Measurements from ENCODE around the gene KLHDC10. TPM values are rescaled to one million over a fixed set of nuclear protein-coding genes. Genes with fewer than 3 reads are reported as not detected.

Gene KLHDC10
- total RNA-seq, 1 donor from 2014 or later = 15.6 TPM

DNA sequence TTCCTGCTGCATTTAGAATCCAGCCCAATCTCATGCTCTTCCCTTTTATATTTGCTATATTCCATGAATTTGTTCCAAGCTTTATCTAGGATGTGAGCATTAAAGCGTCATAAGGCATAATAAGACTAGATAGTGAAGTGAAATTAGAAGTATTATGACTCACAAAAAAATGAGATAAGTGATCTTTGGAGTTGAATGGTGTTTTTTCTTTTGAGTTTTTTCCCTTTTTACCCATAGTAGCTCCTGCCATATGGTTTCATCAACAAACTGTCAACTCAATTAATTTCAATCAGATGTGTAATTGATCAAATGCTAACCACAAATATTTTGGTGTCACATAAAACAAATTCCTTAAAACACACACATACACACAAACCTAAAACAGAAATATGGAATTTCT lies 17.0 kb downstream of the KLHDC10 start:
- TF ChIP-seq, protein P1, sequence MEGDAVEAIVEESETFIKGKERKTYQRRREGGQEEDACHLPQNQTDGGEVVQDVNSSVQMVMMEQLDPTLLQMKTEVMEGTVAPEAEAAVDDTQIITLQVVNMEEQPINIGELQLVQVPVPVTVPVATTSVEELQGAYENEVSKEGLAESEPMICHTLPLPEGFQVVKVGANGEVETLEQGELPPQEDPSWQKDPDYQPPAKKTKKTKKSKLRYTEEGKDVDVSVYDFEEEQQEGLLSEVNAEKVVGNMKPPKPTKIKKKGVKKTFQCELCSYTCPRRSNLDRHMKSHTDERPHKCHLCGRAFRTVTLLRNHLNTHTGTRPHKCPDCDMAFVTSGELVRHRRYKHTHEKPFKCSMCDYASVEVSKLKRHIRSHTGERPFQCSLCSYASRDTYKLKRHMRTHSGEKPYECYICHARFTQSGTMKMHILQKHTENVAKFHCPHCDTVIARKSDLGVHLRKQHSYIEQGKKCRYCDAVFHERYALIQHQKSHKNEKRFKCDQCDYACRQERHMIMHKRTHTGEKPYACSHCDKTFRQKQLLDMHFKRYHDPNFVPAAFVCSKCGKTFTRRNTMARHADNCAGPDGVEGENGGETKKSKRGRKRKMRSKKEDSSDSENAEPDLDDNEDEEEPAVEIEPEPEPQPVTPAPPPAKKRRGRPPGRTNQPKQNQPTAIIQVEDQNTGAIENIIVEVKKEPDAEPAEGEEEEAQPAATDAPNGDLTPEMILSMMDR (IDR thresholded peaks at IDR 0.05; ENCODE audit: insufficient read depth, low read length, poor library complexity, severe bottlenecking) = no peak
- Histone ChIP-seq H3K4me3 (ENCODE audit: low read depth, low read length) (no peak overlapping the region), H3K27me3 (ENCODE audit: control insufficient read depth, insufficient read depth, low read length) (no peaks in the 10 kb centered on the region), H3K36me3 (ENCODE audit: control insufficient read depth, insufficient read depth, low read length) (no peaks in the 10 kb centered on the region)
- DNase-seq (ENCODE audit: low read depth) = no peak

DNA sequence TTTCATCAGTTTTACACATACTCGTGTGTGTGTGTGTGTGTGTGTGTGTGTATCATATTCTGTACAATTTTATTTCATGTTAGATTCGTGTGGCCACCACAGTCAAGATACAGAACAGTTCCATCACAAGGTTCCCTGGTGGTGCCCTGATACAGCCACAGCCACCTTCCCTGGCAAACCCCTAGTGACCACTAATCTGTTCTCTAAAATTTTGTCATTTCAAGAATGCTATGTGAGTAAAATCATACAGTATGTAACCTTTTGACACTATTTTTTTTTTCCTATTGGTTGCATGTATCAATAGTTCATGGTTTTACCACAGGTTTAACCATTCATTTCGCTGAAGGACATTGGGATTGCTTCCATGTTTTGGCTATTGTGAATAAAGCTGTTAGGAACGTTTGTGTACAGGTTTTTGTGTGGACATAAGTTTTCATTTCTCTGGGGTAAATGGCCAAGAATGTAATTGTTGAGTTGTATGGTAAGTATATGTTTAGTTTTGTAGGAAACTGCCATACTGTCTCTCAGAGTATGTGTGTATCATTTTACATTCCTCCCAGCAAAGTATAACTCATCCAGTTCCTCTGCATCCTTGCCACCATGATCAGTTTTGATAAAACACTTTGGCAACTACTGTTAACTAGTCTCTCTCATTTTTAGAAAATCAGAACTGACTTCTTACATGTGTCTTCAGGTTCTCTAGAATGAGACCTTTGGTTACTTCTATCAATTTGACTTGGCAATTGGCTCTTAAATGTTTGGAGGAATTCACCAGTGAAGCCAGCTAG lies 20.6 kb downstream of the KLHDC10 start:
- TF ChIP-seq, protein P1 (IDR thresholded peaks at IDR 0.05; ENCODE audit: insufficient read depth, low read length, poor library complexity, severe bottlenecking) = no peak
- H3K27me3 ChIP-seq (ENCODE audit: control insufficient read depth, insufficient read depth, low read length) = no peaks in the 10 kb centered on the region

DNA sequence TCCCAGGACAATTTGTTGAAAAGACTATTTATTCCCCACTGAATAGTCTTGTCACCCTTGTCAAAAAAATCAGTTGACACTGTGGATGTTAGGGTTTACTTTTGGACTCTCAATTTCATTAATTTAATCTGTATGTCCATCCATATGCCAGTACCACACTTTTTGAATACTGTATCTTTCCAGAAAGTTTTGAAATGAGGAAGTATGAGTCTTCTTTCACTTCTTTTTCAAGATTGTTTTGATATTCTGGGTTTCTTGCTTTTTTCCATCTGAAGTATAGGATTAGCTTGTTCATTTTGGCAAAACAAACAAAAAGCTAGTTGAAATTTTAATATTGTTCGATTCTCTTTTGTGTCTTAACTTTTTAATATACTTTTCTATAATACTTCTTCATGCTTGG lies 21.7 kb downstream of the KLHDC10 start:
- Histone ChIP-seq H3K27me3 (ENCODE audit: control insufficient read depth, insufficient read depth, low read length) (no peaks in the 10 kb centered on the region), H3K36me3 (ENCODE audit: control insufficient read depth, insufficient read depth, low read length) (no peaks in the 10 kb centered on the region), H3K4me3 (ENCODE audit: low read depth, low read length) (no peak overlapping the region)
- TF ChIP-seq, protein P1 (IDR thresholded peaks at IDR 0.05; ENCODE audit: insufficient read depth, low read length, poor library complexity, severe bottlenecking) = no peak
- DNase-seq (ENCODE audit: low read depth) = no peak

More for the DNA sequence above, 20.6 kb downstream of the KLHDC10 start:
- Histone ChIP-seq H3K36me3 (ENCODE audit: control insufficient read depth, insufficient read depth, low read length) (no peaks in the 10 kb centered on the region), H3K4me3 (ENCODE audit: low read depth, low read length) (no peak overlapping the region)
- no peak for DNase-seq (ENCODE audit: low read depth)

DNA sequence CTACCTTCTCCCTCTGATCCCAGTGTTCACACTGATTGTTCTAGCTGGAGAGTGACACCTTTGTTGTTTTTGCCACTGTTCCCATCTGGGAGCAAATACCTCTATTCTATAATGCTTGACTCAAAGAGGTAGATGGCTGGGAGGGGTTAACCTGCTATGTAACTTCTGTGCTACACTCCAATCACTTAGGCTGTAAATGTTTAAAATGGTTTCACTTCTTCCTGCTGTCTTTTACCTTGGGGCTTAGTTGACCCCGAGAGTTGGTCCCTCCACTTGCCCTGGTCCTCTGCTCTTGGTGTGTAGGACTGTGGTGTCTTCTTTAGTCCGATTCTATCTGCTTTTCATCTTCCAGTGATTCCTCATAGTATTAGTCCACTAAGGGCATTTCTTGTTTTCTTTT lies 22.3 kb downstream of the KLHDC10 start:
- no peaks in the 10 kb centered on the region for H3K36me3 ChIP-seq (ENCODE audit: control insufficient read depth, insufficient read depth, low read length)

DNA sequence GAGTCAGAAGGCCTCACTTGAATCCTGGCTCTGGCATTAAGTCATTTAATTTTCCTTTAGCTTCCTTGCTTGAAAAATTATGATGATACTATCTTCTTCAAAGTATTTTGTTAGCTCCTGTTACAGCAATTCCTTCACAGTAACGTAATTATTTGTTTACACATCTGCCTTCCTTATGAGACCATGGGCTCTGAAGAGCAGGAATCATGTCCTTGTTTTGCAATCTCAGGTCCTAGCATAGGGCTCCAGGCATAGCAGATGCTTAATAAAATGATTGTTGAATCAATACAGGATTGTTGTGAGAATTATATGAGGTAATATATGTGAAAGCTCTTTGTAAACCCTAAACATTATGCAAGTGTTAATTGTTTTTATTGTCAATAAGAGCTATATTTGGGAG lies 25.5 kb downstream of the KLHDC10 start:
- H3K36me3 ChIP-seq (ENCODE audit: control insufficient read depth, insufficient read depth, low read length) = no peaks in the 10 kb centered on the region
- DNase-seq (ENCODE audit: low read depth) = no peak
- H3K27me3 ChIP-seq (ENCODE audit: control insufficient read depth, insufficient read depth, low read length) = no peaks in the 10 kb centered on the region
- TF ChIP-seq, protein P1 (IDR thresholded peaks at IDR 0.05; ENCODE audit: insufficient read depth, low read length, poor library complexity, severe bottlenecking) = no peak
- H3K4me3 ChIP-seq (ENCODE audit: low read depth, low read length) = no peak overlapping the region

More for the DNA sequence above, 22.3 kb downstream of the KLHDC10 start:
- Histone ChIP-seq H3K4me3 (ENCODE audit: low read depth, low read length) (no peak overlapping the region), H3K27me3 (ENCODE audit: control insufficient read depth, insufficient read depth, low read length) (no peaks in the 10 kb centered on the region)
- TF ChIP-seq, protein P1 (IDR thresholded peaks at IDR 0.05; ENCODE audit: insufficient read depth, low read length, poor library complexity, severe bottlenecking) = no peak
- DNase-seq (ENCODE audit: low read depth) = no peak
